ENCODE results near the gene UBASH3A.
A peak's percentile ranks its signal among the peaks of the same experiment; 100 is the strongest.

The UBASH3A gene

DNA sequence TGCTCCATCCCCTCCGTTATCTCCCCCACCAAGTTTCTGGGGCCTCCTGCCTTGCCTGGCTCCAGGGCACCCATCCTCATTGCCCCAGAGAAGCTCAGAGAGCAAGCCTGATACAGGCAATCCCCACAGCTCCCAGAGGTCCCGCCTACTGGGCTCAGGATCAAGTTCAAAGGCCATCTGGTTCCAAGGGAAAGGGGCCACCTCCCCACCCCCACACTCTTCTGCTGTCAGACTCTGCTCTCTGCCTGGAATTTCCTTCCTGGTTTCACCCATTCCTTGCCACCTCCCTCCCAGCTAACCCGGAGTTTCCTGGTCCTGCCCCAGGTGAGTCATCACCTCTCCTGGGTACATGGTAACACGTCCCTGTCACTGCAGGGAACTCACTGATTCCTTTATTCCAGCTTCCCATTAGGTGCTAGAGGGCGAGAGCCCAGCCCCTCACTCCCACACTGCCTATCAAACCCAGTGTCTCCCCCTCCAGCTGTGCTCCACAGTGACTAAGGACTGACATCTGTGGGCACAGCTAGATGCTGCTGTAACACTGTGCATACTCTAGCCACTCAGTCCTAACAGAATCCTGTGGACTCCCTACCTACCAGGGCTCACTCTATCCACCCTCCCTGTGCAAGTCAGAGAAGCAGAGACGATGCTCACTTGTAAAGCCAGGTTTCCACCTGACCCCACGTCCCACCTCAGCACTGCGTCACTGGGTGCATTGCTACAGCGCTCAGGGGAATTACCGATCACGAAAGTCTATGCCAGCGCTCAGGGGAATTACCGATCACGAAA lies 70.5 kb downstream of the UBASH3A start:
- no peak overlapping the region for H3K9ac ChIP-seq (ENCODE audit: low read depth, low read length, poor library complexity)
- no peak overlapping the region for H2BK5ac ChIP-seq (ENCODE audit: low read length)
- no peak for DNase-seq (ENCODE audit: low spot score)
- H4K91ac ChIP-seq (ENCODE audit: low read depth, low read length, poor library complexity): no peak overlapping the region
- no peak overlapping the region for H4K8ac ChIP-seq (ENCODE audit: low read depth, low read length)
- peaks cover 0 to 4% (median 0%) of the 10 kb centered on the region in 3 experiments for H3K27me3 ChIP-seq (ENCODE audit: control insufficient read depth in 3 of 3, insufficient read depth in 3 of 3, low read depth in 1 of 3, low read length in 3 of 3)
- peaks cover 0 to 2% of the 10 kb centered on the region in 2 donors for H3K4me1 ChIP-seq (ENCODE audit: control insufficient read depth in 2 of 2, insufficient read depth in 1 of 2, low read depth in 1 of 2, low read length in 2 of 2)
- H3K9me3 ChIP-seq (replicated peaks in 1 of 2; ENCODE audit: control insufficient read depth in 2 of 2, insufficient read depth in 1 of 2, low read depth in 1 of 2, low read length in 2 of 2): no peaks in the 10 kb centered on the region
- H3K4ac ChIP-seq (ENCODE audit: low read length): no peak overlapping the region
- H2BK120ac ChIP-seq (ENCODE audit: low read depth, low read length): no peak overlapping the region
- H2AFZ ChIP-seq (ENCODE audit: low read length): no peak overlapping the region
- no peaks in the 10 kb centered on the region for H3K79me1 ChIP-seq (ENCODE audit: low read depth, low read length)
- H3K4me2 ChIP-seq (ENCODE audit: insufficient read depth, low read length, poor library complexity, severe bottlenecking): no peak overlapping the region
- H3K4me3 ChIP-seq (ENCODE audit: low read length in 2 of 2): no peak overlapping the region
- H3K36me3 ChIP-seq (replicated peaks in 1 of 2; ENCODE audit: control insufficient read depth in 2 of 2, insufficient read depth in 2 of 2, low read length in 2 of 2): no peaks in the 10 kb centered on the region
- H3K14ac ChIP-seq (ENCODE audit: low read length): no peak overlapping the region
- H2AK5ac ChIP-seq (ENCODE audit: low read depth, low read length): no peak overlapping the region
- H3K27ac ChIP-seq (replicated peaks; ENCODE audit: low read length): no peak overlapping the region
- no peak overlapping the region for H2BK15ac ChIP-seq (ENCODE audit: low read length)
- WGBS, 2 donors (ENCODE audit: extremely low coverage in 2 of 2, insufficient read length in 2 of 2, insufficient replicate concordance in 1 of 2): no CpG with 5 or more reads among the region's 14 CpGs
- no peak overlapping the region for H2BK12ac ChIP-seq (ENCODE audit: low read length)
- H3K18ac ChIP-seq (ENCODE audit: low read length): no peak overlapping the region
- peak overlapping the region; percentile 60 for H3K23ac ChIP-seq (ENCODE audit: low read depth, low read length, poor library complexity)

DNA sequence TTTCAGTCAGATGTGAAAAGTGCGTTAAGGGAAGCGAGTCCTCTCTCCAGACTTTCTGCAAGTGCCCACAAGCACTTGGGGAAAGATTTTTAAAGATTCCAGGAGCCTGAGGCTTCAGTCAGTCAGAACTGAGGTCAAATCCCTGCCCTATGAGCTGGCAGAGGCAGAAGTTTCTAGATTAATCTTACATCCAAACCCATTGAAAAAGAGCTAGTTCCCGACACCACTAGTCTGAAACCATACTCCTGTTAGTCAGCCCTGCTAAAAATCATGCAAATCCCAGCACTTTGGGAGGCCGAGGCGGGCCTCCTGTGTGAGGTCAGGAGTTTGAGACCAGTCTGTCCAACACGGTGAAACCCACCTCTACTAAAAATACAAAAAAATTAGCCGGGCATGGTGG lies 71.3 kb downstream of the UBASH3A start:
- H2BK120ac ChIP-seq (ENCODE audit: low read depth, low read length): no peak overlapping the region
- H3K23ac ChIP-seq (ENCODE audit: low read depth, low read length, poor library complexity): no peak overlapping the region
- H3K14ac ChIP-seq (ENCODE audit: low read length): no peak overlapping the region
- H3K4ac ChIP-seq (ENCODE audit: low read length): no peak overlapping the region
- H4K91ac ChIP-seq (ENCODE audit: low read depth, low read length, poor library complexity): no peak overlapping the region
- H3K4me1 ChIP-seq (ENCODE audit: control insufficient read depth in 2 of 2, insufficient read depth in 1 of 2, low read depth in 1 of 2, low read length in 2 of 2): peaks cover 0 to 2% of the 10 kb centered on the region in 2 donors
- H3K18ac ChIP-seq (ENCODE audit: low read length): no peak overlapping the region
- no peak overlapping the region for H2BK12ac ChIP-seq (ENCODE audit: low read length)
- no peak overlapping the region for H2BK5ac ChIP-seq (ENCODE audit: low read length)
- no peak overlapping the region for H3K9ac ChIP-seq (ENCODE audit: low read depth, low read length, poor library complexity)
- H3K9me3 ChIP-seq (replicated peaks in 1 of 2; ENCODE audit: control insufficient read depth in 2 of 2, insufficient read depth in 1 of 2, low read depth in 1 of 2, low read length in 2 of 2): no peaks in the 10 kb centered on the region
- H2BK15ac ChIP-seq (ENCODE audit: low read length): no peak overlapping the region
- H4K8ac ChIP-seq (ENCODE audit: low read depth, low read length): no peak overlapping the region
- peaks cover 0 to 4% (median 0%) of the 10 kb centered on the region in 3 experiments for H3K27me3 ChIP-seq (ENCODE audit: control insufficient read depth in 3 of 3, insufficient read depth in 3 of 3, low read depth in 1 of 3, low read length in 3 of 3)
- no peak overlapping the region for H3K27ac ChIP-seq (replicated peaks; ENCODE audit: low read length)
- no peak overlapping the region for H3K4me2 ChIP-seq (ENCODE audit: insufficient read depth, low read length, poor library complexity, severe bottlenecking)
- H3K36me3 ChIP-seq (replicated peaks in 1 of 2; ENCODE audit: control insufficient read depth in 2 of 2, insufficient read depth in 2 of 2, low read length in 2 of 2): no peaks in the 10 kb centered on the region
- no CpG with 5 or more reads among the region's 7 CpGs for WGBS, 2 donors (ENCODE audit: extremely low coverage in 2 of 2, insufficient read length in 2 of 2, insufficient replicate concordance in 1 of 2)
- H3K4me3 ChIP-seq (ENCODE audit: low read length in 2 of 2): no peak overlapping the region
- no peak overlapping the region for H2AK5ac ChIP-seq (ENCODE audit: low read depth, low read length)
- no peaks in the 10 kb centered on the region for H3K79me1 ChIP-seq (ENCODE audit: low read depth, low read length)
- no peak overlapping the region for H2AFZ ChIP-seq (ENCODE audit: low read length)
- no peak for DNase-seq (ENCODE audit: low spot score)

DNA sequence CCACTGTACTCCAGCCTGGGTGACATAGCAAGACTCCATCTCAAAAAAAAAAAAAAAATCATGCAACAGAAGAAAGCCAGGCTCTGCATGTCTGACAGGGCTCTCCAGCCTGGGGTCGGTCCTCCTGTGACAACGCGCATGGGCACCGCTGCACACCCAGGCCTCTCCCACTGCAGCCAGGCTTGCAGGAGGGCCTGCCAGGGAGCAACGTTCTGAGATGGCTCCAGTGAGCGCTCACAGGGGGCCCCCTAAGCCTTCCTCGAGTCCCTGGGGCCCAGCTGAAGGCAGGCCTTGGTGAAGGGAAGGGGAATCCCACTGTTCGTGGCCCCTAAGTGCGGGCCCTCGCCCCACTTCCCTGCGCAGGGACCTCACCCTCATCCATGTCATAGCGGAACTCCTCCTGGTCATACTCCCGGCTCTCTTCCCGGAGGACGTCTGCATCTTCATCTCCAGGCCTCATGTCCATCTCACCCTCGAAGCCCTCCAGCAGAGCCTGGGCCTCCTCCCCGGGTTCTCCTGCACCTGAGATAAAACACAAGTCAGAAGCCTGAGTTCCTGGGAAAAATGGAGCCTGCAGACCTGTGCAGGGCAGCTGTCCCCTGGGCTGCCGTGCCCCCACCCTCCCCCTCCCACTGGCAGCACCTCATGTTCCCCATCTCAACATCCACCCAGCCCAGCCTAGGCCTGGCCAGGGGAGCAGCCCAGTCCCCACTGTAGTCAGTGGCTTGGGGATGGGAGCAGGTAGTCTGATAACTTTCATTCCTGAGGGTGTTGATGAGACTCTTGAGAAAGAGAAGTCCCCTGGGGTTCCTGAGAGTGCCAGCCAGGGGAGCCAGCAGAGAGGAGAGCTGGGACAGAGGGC lies 72.1 kb downstream of the UBASH3A start:
- H3K4me3 ChIP-seq (ENCODE audit: low read length in 2 of 2): no peak overlapping the region
- no peak overlapping the region for H2AFZ ChIP-seq (ENCODE audit: low read length)
- H3K23ac ChIP-seq (ENCODE audit: low read depth, low read length, poor library complexity): peak overlapping the region; percentile 17
- peak overlapping the region; percentile 73 for H2AK5ac ChIP-seq (ENCODE audit: low read depth, low read length)
- H3K79me1 ChIP-seq (ENCODE audit: low read depth, low read length): no peaks in the 10 kb centered on the region
- H2BK15ac ChIP-seq (ENCODE audit: low read length): no peak overlapping the region
- no CpG with 5 or more reads among the region's 18 CpGs for WGBS, 2 donors (ENCODE audit: extremely low coverage in 2 of 2, insufficient read length in 2 of 2, insufficient replicate concordance in 1 of 2)
- H3K18ac ChIP-seq (ENCODE audit: low read length): peak overlapping the region; percentile 19
- H3K14ac ChIP-seq (ENCODE audit: low read length): no peak overlapping the region
- H4K91ac ChIP-seq (ENCODE audit: low read depth, low read length, poor library complexity): no peak overlapping the region
- H4K8ac ChIP-seq (ENCODE audit: low read depth, low read length): no peak overlapping the region
- no peak overlapping the region for H3K27ac ChIP-seq (replicated peaks; ENCODE audit: low read length)
- H2BK120ac ChIP-seq (ENCODE audit: low read depth, low read length): no peak overlapping the region
- no peak overlapping the region for H3K4me2 ChIP-seq (ENCODE audit: insufficient read depth, low read length, poor library complexity, severe bottlenecking)
- H3K4me1 ChIP-seq (ENCODE audit: control insufficient read depth in 2 of 2, insufficient read depth in 1 of 2, low read depth in 1 of 2, low read length in 2 of 2): peaks cover 0 to 2% of the 10 kb centered on the region in 2 donors
- H3K9me3 ChIP-seq (replicated peaks in 1 of 2; ENCODE audit: control insufficient read depth in 2 of 2, insufficient read depth in 1 of 2, low read depth in 1 of 2, low read length in 2 of 2): peaks cover 0 to 2% of the 10 kb centered on the region in 2 donors
- DNase-seq (ENCODE audit: low spot score): no peak
- H3K27me3 ChIP-seq (ENCODE audit: control insufficient read depth in 3 of 3, insufficient read depth in 3 of 3, low read depth in 1 of 3, low read length in 3 of 3): peaks cover 0 to 4% (median 0%) of the 10 kb centered on the region in 3 experiments
- no peaks in the 10 kb centered on the region for H3K36me3 ChIP-seq (replicated peaks in 1 of 2; ENCODE audit: control insufficient read depth in 2 of 2, insufficient read depth in 2 of 2, low read length in 2 of 2)
- H2BK12ac ChIP-seq (ENCODE audit: low read length): no peak overlapping the region
- peak overlapping the region; percentile 42 for H2BK5ac ChIP-seq (ENCODE audit: low read length)
- H3K4ac ChIP-seq (ENCODE audit: low read length): no peak overlapping the region
- H3K9ac ChIP-seq (ENCODE audit: low read depth, low read length, poor library complexity): no peak overlapping the region
